Right lobe of liver (tissue), 4 donors: ENCODE measurements around the gene CFAP53.

Source experiments
- CTCF ChIP-seq, 4 donors: fragments of 200-600 bp in 3 of 4; fragments of 450-650 bp in 1 of 4; IDR thresholded peaks; one replicate each; pipeline versions ENCODE4 v1.5.1 to v1.8.0; 2016 to 2022; ENCODE audit warnings: antibody characterized with exemption in 4 of 4, mild to moderate bottlenecking in 2 of 4
- POLR2A ChIP-seq: fragments of 450-650 bp; IDR thresholded peaks from one replicate; pipeline ENCODE4 v1.6.1; 2017; ENCODE audit warnings: antibody characterized with exemption, mild to moderate bottlenecking
- donor health status: DM: no; HTN: no; CAD: no.
- donor health status: DM: no; HTN: no; CAD: no.
- donor health status: DM: no; HTN: yes; CAD: no.

- TF ChIP-seq CTCF (IDR thresholded peaks at IDR 0.05) (peak; percentile 30 to 47 (median 38)), POLR2A (peak; percentile 90)
Measured at GRCh38 chr18:50281295-50281971, 15.1 kb upstream of the CFAP53 start, which contains the start of gene MBD1.
